Stomach (tissue), 9 donors: ENCODE measurements around the gene PRKCZ. TPM values are rescaled to one million over a fixed set of nuclear protein-coding genes. Genes with fewer than 3 reads are reported as not detected.

Experiments
- DNase-seq, 2 donors: peaks; one replicate each; pipeline versions ENCODE4 v3.0.0 to v3.0.0-alpha.2; 2013 to 2019
- H3K27ac ChIP-seq, 5 donors: fragments of 200-600 bp in 4 of 5; sonication (generic) in 4 of 5; one replicate each; pipeline ENCODE4 v1.5.1; 2013 to 2019; ENCODE audit warnings: mild to moderate bottlenecking in 1 of 5, moderate library complexity in 1 of 5
- H3K27me3 ChIP-seq, 3 donors: fragments of 200-600 bp; sonication (generic); one replicate each; pipeline ENCODE4 v1.5.1; 2017 to 2019; ENCODE audit warnings: mixed run types in 1 of 3
- H3K36me3 ChIP-seq, 4 donors: fragments of 200-600 bp; sonication (generic); 1 replicate in 3 of 4; 2 replicates in 1 of 4; pipeline ENCODE4 v1.5.1; 2016 to 2019
- H3K4me1 ChIP-seq, 4 donors: fragments of 200-600 bp; sonication (generic); one replicate each; pipeline ENCODE4 v1.5.1; 2016 to 2019
- H3K4me3 ChIP-seq, 4 donors: fragments of 200-600 bp; sonication (generic) in 3 of 4; one replicate each; pipeline ENCODE4 v1.5.1; 2016 to 2019; ENCODE audit warnings: mild to moderate bottlenecking in 1 of 4
- H3K9me3 ChIP-seq, 4 donors: fragments of 200-600 bp; sonication (generic); one replicate each; pipeline ENCODE4 v1.5.1; 2016 to 2019
- EP300 ChIP-seq: sonication (generic); formaldehyde crosslinking; IDR thresholded peaks from one replicate; pipeline ENCODE4 v1.6.1; 2017; ENCODE audit warnings: antibody characterized with exemption
- POLR2A ChIP-seq, 4 donors: fragments of 450-650 bp; IDR thresholded peaks; one replicate each; pipeline ENCODE4 v1.6.1; 2016; ENCODE audit warnings: antibody characterized with exemption in 4 of 4, control low read depth in 2 of 4, mild to moderate bottlenecking in 1 of 4, moderate library complexity in 1 of 4
- POLR2AphosphoS5 ChIP-seq, 3 donors: sonication (generic); formaldehyde crosslinking; IDR thresholded peaks; one replicate each; pipeline ENCODE4 v1.6.1; 2016; ENCODE audit warnings: antibody characterized with exemption in 3 of 3
- WGBS, 5 donors: extraction: QIAGEN DNeasy Blood & Tissue Kit in 3 of 5; methylation state at CpG; one replicate each; pipeline versions ENCODE4 v1.1.5 to v1.1.7; 2013 to 2018; 5-methylcytosine and 5-hydroxymethylcytosine counted together
- intact Hi-C: fragments of 100-400 bp; cut with DNase I; formaldehyde crosslinking; loops from one replicate; pipeline ENCODE4 v1.15.1; 2023; ENCODE audit warnings: low total_unique reads
- polyA plus RNA-seq, 3 donors: library from polyadenylated mRNA; stranded (reverse); fragments of 200-250 nt; gene quantifications; one replicate each; pipeline ENCODE4 v1.2.3, GENCODE V29; 2013
- total RNA-seq, 5 donors: library from RNA; depleted of rRNA; stranded (reverse); fragments of >200 nt; gene quantifications; one replicate each; pipeline versions ENCODE4 v1.1.0 to v1.2.3, GENCODE V29; 2014 to 2016
- TF ChIP-seq, protein P1 (sequence below), 7 experiments: fragments of 450-650 bp in 4 of 7; fragments of 200-600 bp in 3 of 7; sonication (generic) in 3 of 7; IDR thresholded peaks; one replicate each; pipeline ENCODE4 v1.5.1; 2016 to 2019; ENCODE audit warnings: antibody characterized with exemption in 7 of 7, control low read depth in 2 of 7, mild to moderate bottlenecking in 1 of 7
- donor health status: healthy with polysubstance abuse.
- donor health status: Bipolar disorder and iron deficiency.
- donor health status: healthy.

Gene PRKCZ
- total and polyA plus RNA-seq, 8 donors = 11.1 to 55.8 (median 25.5) TPM

DNA sequence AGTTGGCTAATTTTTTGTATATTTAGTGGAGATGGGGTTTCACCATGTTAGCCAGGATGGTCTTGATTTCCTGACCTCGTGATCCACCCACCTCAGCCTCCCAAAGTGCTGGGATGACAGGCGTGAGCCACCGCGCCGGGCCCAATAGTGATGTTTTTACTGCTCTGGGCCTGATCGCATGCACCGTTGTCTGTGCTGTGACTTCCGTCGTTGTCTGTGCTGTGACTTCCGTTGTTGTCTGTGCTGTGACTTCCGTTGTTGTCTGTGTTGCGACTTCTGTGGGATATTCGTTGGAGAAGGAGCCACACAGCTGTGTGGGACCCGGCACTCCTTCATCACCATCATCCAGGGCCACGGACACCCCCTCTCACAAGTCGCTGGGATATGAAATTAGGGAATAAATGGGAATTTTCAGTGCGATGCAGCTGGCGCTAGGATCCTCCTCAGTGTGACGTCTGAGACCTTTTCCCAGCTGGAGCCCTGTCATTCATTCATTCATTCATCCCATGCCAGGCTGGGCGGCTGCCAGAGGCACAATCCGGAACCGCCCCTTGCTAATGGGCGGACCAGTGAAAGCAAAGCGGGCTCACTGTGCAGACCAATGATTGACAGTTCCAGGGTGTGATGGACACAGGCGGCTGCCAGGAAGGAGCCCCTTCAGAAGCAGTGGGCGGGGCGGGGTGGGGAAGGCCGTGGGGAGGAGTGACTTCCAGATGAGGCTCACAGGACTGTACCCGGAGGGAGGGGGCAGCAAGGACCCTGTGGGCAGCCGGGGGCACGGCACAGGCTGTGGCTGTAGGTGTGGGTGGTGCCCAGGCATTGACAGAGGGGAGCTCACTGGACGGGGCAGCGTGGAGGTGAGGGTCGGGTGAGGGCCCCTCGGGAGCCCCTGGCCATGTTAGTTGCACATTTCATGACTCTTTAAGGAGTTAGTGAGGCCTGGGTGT lies 48.9 kb downstream of the PRKCZ start:
- Histone ChIP-seq H3K4me1 (no peaks in the 10 kb centered on the region), H3K27me3 (no peaks in the 10 kb centered on the region), H3K36me3 (peaks cover 0 to 20% (median 6%) of the 10 kb centered on the region in 4 donors), H3K9me3 (peaks cover 0 to 25% (median 14%) of the 10 kb centered on the region in 4 donors), H3K27ac (no peak overlapping the region), H3K4me3 (no peak overlapping the region)
- intact Hi-C loops = no loop called here
- WGBS, 5 donors = 88 to 89% (median 88%) methylated on average over 34 to 35 of the region's 35 CpGs
- TF ChIP-seq EP300 (no peak), POLR2AphosphoS5 (IDR thresholded peaks at IDR 0.05) (no peak), POLR2A (IDR thresholded peaks at IDR 0.05) (no peak)
- TF ChIP-seq, protein P1, sequence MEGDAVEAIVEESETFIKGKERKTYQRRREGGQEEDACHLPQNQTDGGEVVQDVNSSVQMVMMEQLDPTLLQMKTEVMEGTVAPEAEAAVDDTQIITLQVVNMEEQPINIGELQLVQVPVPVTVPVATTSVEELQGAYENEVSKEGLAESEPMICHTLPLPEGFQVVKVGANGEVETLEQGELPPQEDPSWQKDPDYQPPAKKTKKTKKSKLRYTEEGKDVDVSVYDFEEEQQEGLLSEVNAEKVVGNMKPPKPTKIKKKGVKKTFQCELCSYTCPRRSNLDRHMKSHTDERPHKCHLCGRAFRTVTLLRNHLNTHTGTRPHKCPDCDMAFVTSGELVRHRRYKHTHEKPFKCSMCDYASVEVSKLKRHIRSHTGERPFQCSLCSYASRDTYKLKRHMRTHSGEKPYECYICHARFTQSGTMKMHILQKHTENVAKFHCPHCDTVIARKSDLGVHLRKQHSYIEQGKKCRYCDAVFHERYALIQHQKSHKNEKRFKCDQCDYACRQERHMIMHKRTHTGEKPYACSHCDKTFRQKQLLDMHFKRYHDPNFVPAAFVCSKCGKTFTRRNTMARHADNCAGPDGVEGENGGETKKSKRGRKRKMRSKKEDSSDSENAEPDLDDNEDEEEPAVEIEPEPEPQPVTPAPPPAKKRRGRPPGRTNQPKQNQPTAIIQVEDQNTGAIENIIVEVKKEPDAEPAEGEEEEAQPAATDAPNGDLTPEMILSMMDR (IDR thresholded peaks at IDR 0.05) = no peak
- DNase-seq = no peak

DNA sequence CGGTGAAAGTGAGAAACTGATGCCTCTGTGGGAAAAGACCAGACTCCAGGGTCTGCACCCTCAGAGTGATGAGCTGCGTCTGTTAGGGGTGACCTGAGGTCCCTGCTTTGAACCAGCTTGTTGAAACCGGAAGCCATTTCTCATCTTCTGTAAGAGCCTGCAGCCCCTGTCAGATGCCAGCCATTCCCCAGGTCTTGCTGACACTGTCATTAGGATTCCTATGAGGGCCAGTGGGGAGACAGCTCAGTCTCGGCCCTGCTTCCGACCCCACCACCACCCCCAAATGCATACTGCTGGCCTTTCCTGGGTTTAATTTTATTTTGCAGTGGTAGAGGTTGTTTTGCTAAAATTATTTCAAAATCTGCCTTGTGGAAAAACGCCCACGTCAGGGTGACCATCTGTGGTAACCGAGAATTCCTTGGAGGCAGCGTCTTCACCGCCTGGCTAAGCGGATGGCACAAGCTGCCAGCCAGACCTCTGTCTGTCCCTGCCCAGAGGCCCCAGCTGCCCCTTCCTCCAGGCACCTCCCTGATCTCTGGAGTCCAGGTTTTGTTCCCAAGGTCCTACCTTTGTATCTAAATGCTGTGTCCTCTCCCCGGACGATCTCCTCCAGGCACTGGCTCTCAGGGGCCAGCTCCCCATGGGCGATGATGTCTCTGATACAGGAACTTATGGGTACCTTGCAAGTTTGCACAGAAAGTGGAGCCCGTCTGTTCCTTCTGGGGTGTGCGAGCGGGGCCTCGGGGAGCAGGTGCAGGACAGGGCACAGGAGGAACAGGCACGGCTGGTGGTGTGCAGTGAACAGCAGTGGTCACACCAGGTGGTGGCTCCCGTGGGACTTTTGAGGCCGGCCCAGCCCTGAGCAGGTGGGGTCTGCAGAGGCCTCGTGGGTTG lies 49.9 kb downstream of the PRKCZ start:
- Histone ChIP-seq H3K27ac (no peak overlapping the region), H3K4me3 (no peak overlapping the region), H3K36me3 (peaks cover 0 to 20% (median 6%) of the 10 kb centered on the region in 4 donors), H3K9me3 (peaks cover 0 to 25% (median 14%) of the 10 kb centered on the region in 4 donors), H3K27me3 (no peaks in the 10 kb centered on the region), H3K4me1 (peaks cover 0 to 9% (median 0%) of the 10 kb centered on the region in 4 donors)
- 87 to 92% (median 92%) methylated on average over 17 to 22 of the region's 22 CpGs for WGBS, 5 donors
- TF ChIP-seq POLR2A (IDR thresholded peaks at IDR 0.05) = no peak
- no peak for TF ChIP-seq POLR2AphosphoS5 (IDR thresholded peaks at IDR 0.05)
- TF ChIP-seq, protein P1 (IDR thresholded peaks at IDR 0.05) = no peak
- no peak for TF ChIP-seq EP300
- intact Hi-C loops = no loop called here
- no peak for DNase-seq

DNA sequence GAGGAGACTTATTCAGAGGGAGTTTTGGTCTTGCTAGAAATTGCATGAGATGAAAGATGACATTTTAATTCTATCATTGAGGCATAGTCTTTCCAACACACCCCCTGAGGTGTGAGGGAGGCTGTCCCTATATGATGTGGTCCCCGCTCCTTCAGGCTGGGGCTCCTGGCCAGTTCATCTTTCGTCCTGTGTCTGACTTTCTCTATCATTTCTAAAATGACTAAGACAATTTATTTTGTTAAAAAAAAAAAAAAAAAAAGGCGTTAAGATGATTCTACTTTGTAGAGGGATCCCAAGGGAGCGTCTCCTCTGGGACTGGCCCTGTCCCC lies 50.5 kb downstream of the PRKCZ start:
- H3K4me1 ChIP-seq = peaks cover 0 to 13% (median 0%) of the 10 kb centered on the region in 4 donors
- TF ChIP-seq POLR2AphosphoS5 (IDR thresholded peaks at IDR 0.05) (no peak), EP300 (no peak), POLR2A (IDR thresholded peaks at IDR 0.05) (no peak)
- TF ChIP-seq, protein P1 (IDR thresholded peaks at IDR 0.05) = no peak
- intact Hi-C loops = no loop called here
- H3K27ac ChIP-seq = no peak overlapping the region
- WGBS, 5 donors = 83 to 96% (median 87%) methylated on average over 4 of the region's 4 CpGs
- no peaks in the 10 kb centered on the region for H3K27me3 ChIP-seq
- peaks cover 0 to 20% (median 6%) of the 10 kb centered on the region in 4 donors for H3K36me3 ChIP-seq
- no peak for DNase-seq
- H3K4me3 ChIP-seq = no peak overlapping the region
- peaks cover 0 to 25% (median 14%) of the 10 kb centered on the region in 4 donors for H3K9me3 ChIP-seq

DNA sequence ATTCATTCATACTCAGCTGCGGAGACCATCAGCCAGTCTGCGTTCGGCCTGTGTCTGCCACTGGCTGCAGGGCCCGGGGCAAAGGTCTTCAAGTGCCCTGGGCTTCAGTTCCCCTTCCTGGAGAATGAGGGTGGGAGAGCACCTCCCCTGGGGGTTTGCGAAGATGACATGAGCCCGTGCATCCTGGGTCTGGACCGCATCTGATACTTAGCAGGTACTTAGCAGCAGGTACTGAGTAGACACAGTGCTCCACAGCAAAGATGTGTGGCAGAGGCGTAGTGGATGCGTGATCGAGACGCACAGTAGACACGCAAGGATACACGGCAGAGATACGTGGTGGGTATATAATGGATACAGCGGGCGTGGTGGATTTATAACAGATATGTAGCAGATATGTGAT lies 51.3 kb downstream of the PRKCZ start:
- peaks cover 0 to 21% (median 12%) of the 10 kb centered on the region in 4 donors for H3K9me3 ChIP-seq
- TF ChIP-seq POLR2AphosphoS5 (IDR thresholded peaks at IDR 0.05) = no peak
- TF ChIP-seq POLR2A (IDR thresholded peaks at IDR 0.05) = no peak
- TF ChIP-seq, protein P1 (IDR thresholded peaks at IDR 0.05) = no peak
- no peak for TF ChIP-seq EP300
- no peak for DNase-seq
- H3K4me1 ChIP-seq = peaks cover 0 to 13% (median 0%) of the 10 kb centered on the region in 4 donors
- H3K4me3 ChIP-seq = no peak overlapping the region
- H3K27ac ChIP-seq = no peak overlapping the region
- WGBS, 5 donors = 92 to 97% (median 93%) methylated on average over 16 of the region's 16 CpGs
- H3K36me3 ChIP-seq = peaks cover 0 to 20% (median 7%) of the 10 kb centered on the region in 4 donors
- no peaks in the 10 kb centered on the region for H3K27me3 ChIP-seq
- intact Hi-C loops = no loop called here
